H1 (cell line): ENCODE results near the gene ICAM5. TPM values are rescaled to one million over a fixed set of nuclear protein-coding genes. Genes with fewer than 3 reads are reported as not detected.

Experiments
- CTCF ChIA-PET: fragments of 300-600 bp; sonication (Branson Sonifier 250); formaldehyde crosslinking; loops from one replicate; lab custom pipeline; 2021; ENCODE audit not compliant: partially characterized antibody; lab: Charles Lee
- POLR2A ChIA-PET: fragments of 300-600 bp; sonication (Branson Sonifier 250); formaldehyde crosslinking; loops from one replicate; lab custom pipeline; 2021; ENCODE audit warnings: inconsistent platforms; ENCODE audit not compliant: partially characterized antibody; lab: Charles Lee
- DNase-seq, 2 experiments: peaks; one replicate each; pipeline versions ENCODE4 v3.0.0 to v3.0.0-alpha.2; 2010 to 2022; ENCODE audit warnings: low spot score in 2 of 2, low read depth in 1 of 2, mixed read lengths in 1 of 2
- FAIRE-seq: peaks from 2 replicates; lab custom pipeline; 2011; peaks lifted over from hg19 to GRCh38; lab: Jason Lieb, UNC
- H2AFZ ChIP-seq: 2 replicates; pipeline ENCODE4 v1.8.1; 2012; ENCODE audit warnings: low read length, inconsistent platforms
- H2AK5ac ChIP-seq: 2 replicates; pipeline ENCODE4 v1.6.1; 2013; ENCODE audit warnings: low read depth, low read length
- H2BK120ac ChIP-seq: replicated peaks from 2 replicates; pipeline ENCODE3; 2013; ENCODE audit warnings: low read depth, low read length, inconsistent platforms
- H2BK12ac ChIP-seq: 2 replicates; pipeline ENCODE4 v1.6.1; 2013; ENCODE audit warnings: low read depth, low read length
- H2BK15ac ChIP-seq: 2 replicates; pipeline ENCODE4 v1.6.1; 2013; ENCODE audit warnings: low read length
- H2BK20ac ChIP-seq: 2 replicates; pipeline ENCODE4 v1.6.1; 2013; ENCODE audit warnings: low read length
- H2BK5ac ChIP-seq: 2 replicates; pipeline ENCODE4 v1.6.1; 2013; ENCODE audit warnings: low read depth, low read length
- H3K14ac ChIP-seq: 2 replicates; pipeline ENCODE4 v1.6.1; 2013; ENCODE audit warnings: inconsistent platforms; ENCODE audit not compliant: insufficient read length
- H3K18ac ChIP-seq: 2 replicates; pipeline ENCODE4 v1.6.1; 2013; ENCODE audit warnings: low read length; ENCODE audit errors: extremely low read depth
- H3K23ac ChIP-seq: 2 replicates; pipeline ENCODE4 v1.6.1; 2013; ENCODE audit warnings: inconsistent platforms; ENCODE audit not compliant: insufficient read length
- H3K23me2 ChIP-seq: 2 replicates; pipeline ENCODE4 v1.6.1; 2013; ENCODE audit warnings: low read depth, low read length
- H3K27ac ChIP-seq: 2 replicates; pipeline ENCODE4 v1.6.1; 2011; ENCODE audit warnings: low read depth, low read length, inconsistent platforms
- H3K27me3 ChIP-seq, 4 experiments: replicated peaks in 1 of 4; 1 replicate in 1 of 4; 2 replicates in 3 of 4; pipeline versions ENCODE4 v1.6.1 to v1.8.1; 2011 to 2013; ENCODE audit warnings: low read length in 3 of 4, mild to moderate bottlenecking in 3 of 4, inconsistent platforms in 2 of 4, mixed read lengths in 2 of 4, moderate library complexity in 1 of 4; ENCODE audit not compliant: control insufficient read depth in 3 of 4, insufficient read depth in 3 of 4; ENCODE audit errors: extremely low read depth in 1 of 4
- H3K36me3 ChIP-seq, 4 experiments: 2 replicates each; pipeline versions ENCODE4 v1.6.1 to v1.8.1; 2011 to 2013; ENCODE audit warnings: mild to moderate bottlenecking in 4 of 4, low read length in 3 of 4, moderate library complexity in 2 of 4, control low read depth in 1 of 4, inconsistent platforms in 1 of 4; ENCODE audit not compliant: insufficient read depth in 4 of 4, control insufficient read depth in 2 of 4
- H3K4ac ChIP-seq: replicated peaks from 2 replicates; pipeline ENCODE3; 2013; ENCODE audit warnings: low read length, low read depth, mixed read lengths, inconsistent platforms; ENCODE audit not compliant: insufficient read length
- H3K4me1 ChIP-seq, 4 experiments: replicated peaks in 1 of 4; 1 replicate in 1 of 4; 2 replicates in 3 of 4; pipeline versions ENCODE4 v1.6.1 to v1.8.1; 2011 to 2013; ENCODE audit warnings: low read length in 3 of 4, inconsistent platforms in 2 of 4, mixed read lengths in 1 of 4; ENCODE audit not compliant: insufficient read depth in 4 of 4, control insufficient read depth in 3 of 4
- H3K4me2 ChIP-seq, 2 experiments: 2 replicates each; pipeline versions ENCODE4 v1.6.1 to v1.8.1; 2011 to 2013; ENCODE audit warnings: low read depth in 2 of 2, low read length in 2 of 2, control low read depth in 1 of 2, inconsistent platforms in 1 of 2, mild to moderate bottlenecking in 1 of 2; ENCODE audit not compliant: insufficient read depth in 1 of 2
- H3K4me3 ChIP-seq, 4 experiments: fragments of 200-600, 300-600 bp in 1 of 4; sonication (generic), shearing (Covaris generic), sonication (Bioruptor Twin) in 1 of 4; 2 replicates each; pipeline versions ENCODE4 v1.5.1 to v1.8.1; 2011 to 2016; ENCODE audit warnings: low read length in 4 of 4, low read depth in 3 of 4, control low read depth in 2 of 4, inconsistent platforms in 2 of 4, mild to moderate bottlenecking in 2 of 4, mixed read lengths in 1 of 4, moderate library complexity in 1 of 4; ENCODE audit not compliant: insufficient read depth in 2 of 4; ENCODE audit errors: extremely low read depth in 1 of 4
- H3K56ac ChIP-seq: replicated peaks from 2 replicates; pipeline ENCODE3; 2013; ENCODE audit warnings: low read depth, mild to moderate bottlenecking, mixed read lengths, low read length, inconsistent platforms; ENCODE audit not compliant: insufficient read length
- H3K79me1 ChIP-seq: 2 replicates; pipeline ENCODE4 v1.6.1; 2013; ENCODE audit warnings: low read depth, low read length, control low read depth
- H3K79me2 ChIP-seq, 2 experiments: 2 replicates each; pipeline versions ENCODE4 v1.6.1 to v1.8.1; 2012 to 2013; ENCODE audit warnings: low read length in 2 of 2, mild to moderate bottlenecking in 2 of 2, inconsistent platforms in 1 of 2; ENCODE audit not compliant: insufficient read depth in 2 of 2, control insufficient read depth in 1 of 2
- H3K9ac ChIP-seq, 4 experiments: replicated peaks in 1 of 4; 1 replicate in 1 of 4; 2 replicates in 3 of 4; pipeline versions ENCODE4 v1.6.1 to v1.8.1; 2011 to 2013; ENCODE audit warnings: low read depth in 3 of 4, low read length in 3 of 4, control low read depth in 2 of 4, mild to moderate bottlenecking in 2 of 4, moderate library complexity in 2 of 4, inconsistent platforms in 1 of 4; ENCODE audit errors: extremely low read depth in 1 of 4
- H3K9me3 ChIP-seq, 2 experiments: 2 replicates each; pipeline versions ENCODE4 v1.6.1 to v1.8.1; 2012 to 2013; ENCODE audit warnings: mild to moderate bottlenecking in 2 of 2, moderate library complexity in 2 of 2, control low read depth in 1 of 2, inconsistent platforms in 1 of 2, low read depth in 1 of 2, low read length in 1 of 2, mixed read lengths in 1 of 2; ENCODE audit not compliant: insufficient read depth in 2 of 2
- H4K20me1 ChIP-seq, 2 experiments: replicated peaks in 1 of 2; 2 replicates each; pipeline versions ENCODE3 to v1.8.1; 2011 to 2013; ENCODE audit warnings: inconsistent platforms in 2 of 2, low read length in 2 of 2, mild to moderate bottlenecking in 1 of 2; ENCODE audit not compliant: insufficient read depth in 2 of 2, control insufficient read depth in 1 of 2
- H4K5ac ChIP-seq: 2 replicates; pipeline ENCODE4 v1.6.1; 2013; ENCODE audit warnings: low read length, low read depth, mixed read lengths, inconsistent platforms; ENCODE audit not compliant: insufficient read length
- H4K8ac ChIP-seq: 2 replicates; pipeline ENCODE4 v1.8.0; 2013; ENCODE audit warnings: mild to moderate bottlenecking, moderate library complexity, low read length, inconsistent platforms; ENCODE audit not compliant: insufficient read depth; ENCODE audit errors: extremely low read depth
- H4K91ac ChIP-seq: replicated peaks from 2 replicates; pipeline ENCODE3; 2013; ENCODE audit warnings: low read length, mixed read lengths, inconsistent platforms; ENCODE audit not compliant: insufficient read length
- BACH1 ChIP-seq: IDR thresholded peaks from 2 replicates; pipeline ENCODE4 v1.6.1; 2012; ENCODE audit warnings: low read length, improper control_type of control experiment
- TCF12 ChIP-seq: IDR thresholded peaks from 2 replicates; pipeline ENCODE4 v1.6.1; 2011; ENCODE audit warnings: low read depth, mild to moderate bottlenecking, low read length
- WGBS, 2 experiments: shearing (Covaris generic) in 1 of 2; methylation state at CpG; one replicate each; pipeline versions ENCODE4 v1.1.6 to v1.1.7; 2013 to 2015; ENCODE audit warnings: low lambda C conversion rate in 2 of 2, mixed read lengths in 2 of 2, inconsistent platforms in 1 of 2, low coverage in 1 of 2, missing lambda C conversion rate in 1 of 2; ENCODE audit not compliant: insufficient replicate concordance in 2 of 2, insufficient coverage in 1 of 2, insufficient read length in 1 of 2; ENCODE audit errors: extremely low coverage in 1 of 2, missing lambda C conversion rate in 1 of 2; 5-methylcytosine and 5-hydroxymethylcytosine counted together
- polyA plus RNA-seq, 7 experiments: library from polyadenylated mRNA; depleted of rRNA in 3 of 7; stranded (reverse) in 5 of 7; unstranded in 2 of 7; fragments of >200 nt in 5 of 7; fragments of 200-250 nt in 2 of 7; gene quantifications; 1 replicate in 5 of 7; 2 replicates in 1 of 7; 4 replicates in 1 of 7; pipeline versions ENCODE4 v1.2.1 to v1.2.3, GENCODE V29; 2011 to 2013; ENCODE audit warnings: missing spikeins in 2 of 7, mixed read lengths in 2 of 7
- total RNA-seq: library from RNA; stranded (reverse); fragmentation: NEBNext Ultra II Directional; extraction: Animal tissue kit (Norgen Biotek cat#: 25700); gene quantifications from 2 replicates; pipeline ENCODE4 v1.2.1, GENCODE V29; 2021

Gene ICAM5
- total and polyA plus RNA-seq, 2 of the 8 experiments (the other 6 are each of a cell fraction or from before 2014, with no cell fraction given), result 3.9 to 4.8 TPM

DNA sequence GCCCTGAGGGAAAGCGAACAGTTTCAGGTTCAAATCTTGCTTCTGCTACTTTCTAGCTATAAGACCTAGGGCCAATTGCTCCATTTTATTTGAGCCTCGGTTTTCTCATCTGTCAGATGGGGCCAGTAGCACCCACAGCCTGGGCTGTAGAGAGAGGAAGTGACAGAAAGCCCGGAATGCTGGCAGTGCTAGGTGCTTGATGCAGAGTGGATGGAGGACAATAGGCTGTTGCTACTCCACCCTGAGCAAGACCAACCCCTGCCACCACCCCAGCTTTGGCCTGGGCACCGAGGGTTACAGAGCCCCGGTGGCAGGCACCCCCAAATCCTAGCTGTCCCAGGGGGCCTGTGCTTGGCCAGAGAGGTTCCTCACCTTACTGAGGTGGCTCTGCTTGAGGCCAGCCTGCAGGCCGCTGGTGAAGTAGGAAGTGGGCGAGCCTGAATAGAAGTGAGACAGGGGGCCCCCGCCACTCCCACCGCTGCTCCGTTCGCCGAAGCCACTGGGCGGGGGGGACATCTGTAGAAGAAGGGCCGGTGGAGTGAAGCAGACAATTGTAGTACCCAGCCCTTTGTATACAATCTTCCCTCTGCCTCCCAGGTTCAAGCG, 28.2 kb downstream of the ICAM5 start:
- no peak overlapping the region for H3K4me3 ChIP-seq

More for the DNA sequence above, 28.2 kb downstream of the ICAM5 start:
- TF ChIP-seq TCF12 (no peak), BACH1 (no peak)
- Histone ChIP-seq H2BK15ac (no peak overlapping the region), H3K4ac (no peak overlapping the region), H2BK5ac (no peak overlapping the region), H3K56ac (no peak overlapping the region), H3K79me2 (no peaks in the 10 kb centered on the region), H4K5ac (no peak overlapping the region), H2AFZ (no peak overlapping the region), H3K27me3 (no peaks in the 10 kb centered on the region; a peak in 1 of 7 replicates), H3K9me3 (no peaks in the 10 kb centered on the region), H3K27ac (no peak overlapping the region), H3K79me1 (no peaks in the 10 kb centered on the region; the same call in 1 of the 2 replicates), H2BK12ac (no peak overlapping the region), H4K8ac (no peak overlapping the region), H3K18ac (no peak overlapping the region), H2BK120ac (no peak overlapping the region), H3K9ac (no peak overlapping the region), H2BK20ac (no peak overlapping the region), H4K91ac (no peak overlapping the region), H3K4me2 (no peak overlapping the region), H3K4me1 (no peaks in the 10 kb centered on the region; a peak in 1 of 7 replicates), H4K20me1 (peaks cover 0 to 8% of the 10 kb centered on the region in 2 experiments), H3K23me2 (peaks cover 3% of the 10 kb centered on the region; the same call in 1 of the 2 replicates), H3K36me3 (peaks cover 15 to 45% (median 35%) of the 10 kb centered on the region in 4 experiments), H3K14ac (no peak overlapping the region), H2AK5ac (no peak overlapping the region), H3K23ac (no peak overlapping the region)
- POLR2A ChIA-PET, result interaction anchor here (0.7 to 11.4 kb wide), 5 partner anchors 15 to 368 kb away, joined by 3 to 104 read pairs (median 3); partner anchors contain the start of genes ICAM1 and RAVER1
- FAIRE-seq, result no peak
- WGBS, 2 experiments, result 94% methylated on average over 15 of the region's 15 CpGs; no CpG with 5 or more reads in 1 of the 2 experiments
- CTCF ChIA-PET, result interaction anchor here (0.6 to 2.1 kb wide), 7 partner anchors 19 to 129 kb away, joined by 3 to 12 read pairs (median 4); no protein-coding TSS in a partner anchor
- no peak for DNase-seq
